SK-N-SH (cell line): ENCODE results near the gene MUC22.

Experiments used
- CTCF ChIP-seq: fragments of 200-600 bp; sonication (generic); IDR thresholded peaks from 2 replicates; pipeline ENCODE4 v1.6.1; 2017; ENCODE audit warnings: antibody characterized with exemption, mild to moderate bottlenecking, moderate library complexity
- EP300 ChIP-seq, 2 experiments: IDR thresholded peaks; 2 replicates each; pipeline versions ENCODE4 v1.4.0 to v1.6.1; 2012; ENCODE audit warnings: borderline replicate concordance in 1 of 2, low read depth in 1 of 2, low read length in 1 of 2
- MAX ChIP-seq: IDR thresholded peaks from 2 replicates; pipeline ENCODE4 v1.4.0; 2012; ENCODE audit warnings: low read depth
- RFX5 ChIP-seq: IDR thresholded peaks from 2 replicates; pipeline ENCODE4 v1.6.1; 2012; ENCODE audit warnings: mild to moderate bottlenecking, improper control_type of control experiment, low read length
- TAF1 ChIP-seq: IDR thresholded peaks from 2 replicates; pipeline ENCODE4 v1.6.1; 2012; ENCODE audit warnings: low read depth, mild to moderate bottlenecking, low read length, moderate library complexity, borderline replicate concordance
- USF1 ChIP-seq: IDR thresholded peaks from 2 replicates; pipeline ENCODE4 v1.4.0; 2012; ENCODE audit warnings: low read depth, borderline replicate concordance

GRCh38 chr6:30974490-30975252 is 35.6 kb upstream of the MUC22 start:
- TF ChIP-seq EP300 (IDR thresholded peaks at IDR 0.05; ENCODE audit: borderline replicate concordance in 1 of 2, low read depth in 1 of 2, low read length in 1 of 2) (no peak), USF1 (no peak), RFX5 (no peak), CTCF (no peak), MAX (no peak), TAF1 (no peak)
